PFSK-1 (cell line): ENCODE data around the gene EIPR1.

Experiments
- POLR2AphosphoS5 ChIP-seq: IDR thresholded peaks from 2 replicates; pipeline ENCODE4 v1.6.1; 2012; ENCODE audit warnings: low read depth, mild to moderate bottlenecking, control low read depth, low read length, moderate library complexity
- SIN3A ChIP-seq: IDR thresholded peaks from 2 replicates; pipeline ENCODE4 v1.6.1; 2012; ENCODE audit warnings: mild to moderate bottlenecking, low read length, moderate library complexity, borderline replicate concordance; ENCODE audit not compliant: insufficient read depth
- TAF1 ChIP-seq: IDR thresholded peaks from 2 replicates; pipeline ENCODE4 v1.6.1; 2012; ENCODE audit warnings: low read length, control low read depth, borderline replicate concordance; ENCODE audit not compliant: insufficient read depth

- no peak for TF ChIP-seq TAF1
- no peak for TF ChIP-seq POLR2AphosphoS5
- TF ChIP-seq SIN3A: no peak
Observed at GRCh38 chr2:3422161-3422779, 44.7 kb upstream of the EIPR1 start.
